GM12891 (cell line): ENCODE measurements around the gene RAPGEF2.

Experiments
- DNase-seq: peaks from one replicate; pipeline ENCODE4 v3.0.0; 2011; ENCODE audit warnings: low spot score; ENCODE audit not compliant: insufficient read length
- FAIRE-seq: peaks from 2 replicates; lab custom pipeline; 2011; peaks lifted over from hg19 to GRCh38; lab: Jason Lieb, UNC
- PAX5 ChIP-seq: IDR thresholded peaks from 2 replicates; pipeline ENCODE4 v1.6.1; 2011; ENCODE audit warnings: low read length, moderate library complexity, mild to moderate bottlenecking; ENCODE audit not compliant: insufficient read depth, severe bottlenecking
- POLR2A ChIP-seq: IDR thresholded peaks from 2 replicates; pipeline ENCODE4 v1.6.1; 2011; ENCODE audit warnings: low read depth, low read length, control low read depth
- POLR2AphosphoS5 ChIP-seq: IDR thresholded peaks from 2 replicates; pipeline ENCODE4 v1.6.1; 2011; ENCODE audit warnings: low read depth, low read length, control low read depth
- POU2F2 ChIP-seq: IDR thresholded peaks from 2 replicates; pipeline ENCODE4 v1.6.1; 2011; ENCODE audit warnings: low read depth, mild to moderate bottlenecking, control low read depth, low read length, moderate library complexity
- SPI1 ChIP-seq: IDR thresholded peaks from 2 replicates; pipeline ENCODE4 v1.6.1; 2011; ENCODE audit warnings: low read depth, low read length, control low read depth
- TAF1 ChIP-seq: IDR thresholded peaks from 2 replicates; pipeline ENCODE4 v1.6.1; 2011; ENCODE audit warnings: low read depth, low read length, control low read depth

The RAPGEF2 gene

GRCh38 chr4:159291176-159291575 lies 188.3 kb downstream of the RAPGEF2 start:
- DNase-seq (no peak), FAIRE-seq (no peak)
- no peak for TF ChIP-seq POU2F2
- no peak for TF ChIP-seq TAF1
- no peak for TF ChIP-seq POLR2A

DNA sequence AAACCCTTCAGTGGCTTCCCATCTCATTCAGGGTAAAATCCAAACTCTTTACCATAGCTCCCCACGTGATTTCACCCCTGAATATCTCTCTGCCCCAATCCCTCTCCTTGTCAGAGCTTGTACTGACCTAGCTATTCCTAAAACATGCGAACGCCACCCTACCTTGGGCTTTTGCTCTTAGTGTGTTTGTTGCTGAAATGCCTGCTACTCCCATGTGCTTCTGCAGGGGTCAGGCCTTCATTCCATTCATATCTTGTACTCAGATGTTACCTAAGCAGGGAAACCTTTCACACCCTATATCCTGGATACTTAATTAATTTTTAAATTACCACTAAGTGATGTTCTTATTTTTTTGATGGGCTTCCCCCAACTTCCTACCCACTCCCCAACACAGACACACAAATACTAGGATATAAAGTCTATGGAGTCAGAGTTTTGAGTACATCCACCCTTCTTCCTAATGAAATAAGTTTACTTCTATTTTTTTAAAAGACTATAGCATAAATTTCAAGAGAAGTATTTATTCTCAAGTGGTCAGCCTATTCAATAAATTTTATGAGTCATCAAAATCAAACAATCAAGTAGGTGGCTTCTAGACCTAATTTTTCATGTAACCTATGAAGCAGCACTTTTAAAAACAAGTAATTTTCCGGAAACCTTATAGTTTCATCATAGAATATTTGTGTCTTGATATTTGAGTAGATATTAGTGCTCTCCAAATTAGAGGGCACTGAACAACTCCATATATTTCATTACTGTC lies 189.4 kb downstream of the RAPGEF2 start:
- TF ChIP-seq POLR2A (no peak), POU2F2 (no peak)
- FAIRE-seq (no peak), DNase-seq (no peak)

- DNase-seq (no peak), FAIRE-seq (no peak)
- no peak for TF ChIP-seq TAF1
- no peak for TF ChIP-seq SPI1
- no peak for TF ChIP-seq PAX5
- TF ChIP-seq POLR2A = no peak
- no peak for TF ChIP-seq POU2F2
- TF ChIP-seq POLR2AphosphoS5 = no peak
Measured at GRCh38 chr4:159293811-159294515, 191.1 kb downstream of the RAPGEF2 start.

GRCh38 chr4:159296061-159296460 lies 193.2 kb downstream of the RAPGEF2 start:
- FAIRE-seq = no peak
- TF ChIP-seq POU2F2 (no peak), SPI1 (no peak), TAF1 (no peak), POLR2AphosphoS5 (no peak), POLR2A (no peak), PAX5 (no peak)
- no peak for DNase-seq

DNA sequence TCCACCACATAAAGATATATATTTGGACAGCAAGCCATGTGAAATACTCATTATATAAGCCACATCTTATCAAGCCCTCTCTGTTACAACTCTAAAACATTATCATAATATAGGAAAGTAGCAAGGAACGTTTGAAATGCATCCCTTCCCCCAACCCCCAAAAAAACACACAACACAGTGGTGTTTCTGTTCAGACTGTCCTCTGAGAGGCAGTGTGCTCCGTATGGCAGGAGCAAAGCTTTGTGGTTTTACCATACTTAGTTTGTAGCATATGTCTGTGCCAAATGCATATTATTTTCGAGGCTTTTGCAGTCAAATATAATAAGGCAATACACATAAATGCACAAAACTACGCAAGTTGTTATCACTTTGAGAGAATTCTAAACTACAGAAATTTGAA lies 194.2 kb downstream of the RAPGEF2 start:
- no peak for DNase-seq
- no peak for FAIRE-seq
- TF ChIP-seq PAX5 (no peak), TAF1 (no peak), POLR2A (no peak), SPI1 (no peak), POU2F2 (no peak), POLR2AphosphoS5 (no peak)

DNA sequence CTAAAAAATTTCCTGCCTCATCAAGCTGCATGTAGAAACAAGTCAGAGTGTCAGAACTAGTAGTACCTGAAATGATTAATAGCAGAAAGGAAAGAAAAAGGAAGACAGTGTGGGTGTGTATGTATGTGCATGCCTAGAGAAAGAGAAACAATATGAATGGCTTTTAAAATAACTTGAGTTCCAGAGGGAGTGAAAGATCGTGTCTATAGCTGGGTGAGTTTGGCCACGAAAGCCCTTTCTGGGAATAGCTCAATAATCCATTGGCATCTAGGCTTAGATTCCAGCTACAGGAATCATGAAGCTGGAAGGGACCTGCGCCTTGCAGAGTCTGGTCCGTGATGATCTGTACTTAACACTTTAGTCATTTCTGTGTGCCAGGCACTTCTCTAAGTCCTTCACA lies 195.6 kb downstream of the RAPGEF2 start:
- TF ChIP-seq POU2F2 (no peak), POLR2AphosphoS5 (no peak), PAX5 (no peak), TAF1 (no peak), POLR2A (no peak), SPI1 (no peak)
- no peak for DNase-seq
- no peak for FAIRE-seq

DNA sequence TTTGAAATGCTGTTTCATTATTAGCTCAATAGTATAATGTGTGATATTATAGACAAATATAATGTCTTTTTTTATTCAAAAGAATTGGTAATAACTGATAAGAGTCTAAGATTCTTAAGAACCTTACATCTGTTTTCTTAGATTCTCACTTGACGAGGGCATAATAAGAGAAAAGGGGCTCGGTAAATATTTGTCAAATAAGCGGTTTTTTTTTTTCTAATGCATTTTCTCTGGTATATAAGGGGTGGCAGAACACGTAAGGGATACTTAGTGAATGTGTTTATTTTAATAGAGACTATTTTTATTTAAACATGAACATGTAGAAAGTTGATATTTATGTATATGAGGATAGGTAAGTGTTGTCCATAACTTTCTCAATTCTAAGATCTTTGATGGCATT lies 200.6 kb downstream of the RAPGEF2 start:
- no peak for FAIRE-seq
- DNase-seq = no peak
- TF ChIP-seq TAF1 (no peak), POLR2A (no peak), SPI1 (no peak)

DNA sequence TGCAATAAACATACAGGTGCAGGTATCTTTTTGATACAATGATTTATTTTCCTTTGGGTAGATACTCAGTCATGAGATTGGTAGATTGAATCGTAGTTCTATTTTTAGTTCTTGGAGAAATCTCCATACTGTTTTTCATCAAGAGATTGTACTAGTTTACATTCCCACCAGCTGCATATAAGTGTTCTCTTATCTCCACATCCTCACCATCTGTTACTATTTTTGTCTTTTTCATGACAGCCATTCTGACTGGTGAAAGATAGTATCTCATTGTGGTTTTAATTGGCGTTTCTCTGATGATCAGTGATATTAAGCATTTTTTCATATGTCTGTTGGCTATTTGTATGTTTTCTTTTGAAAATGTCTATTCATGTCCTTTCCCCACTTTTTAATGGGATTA lies 202.2 kb downstream of the RAPGEF2 start:
- TF ChIP-seq POLR2AphosphoS5 = no peak
- no peak for TF ChIP-seq POU2F2
- TF ChIP-seq SPI1 = no peak
- TF ChIP-seq TAF1 = no peak
- TF ChIP-seq POLR2A = no peak
- no peak for TF ChIP-seq PAX5
- DNase-seq = no peak
- no peak for FAIRE-seq

- TF ChIP-seq POU2F2 (no peak), SPI1 (no peak), POLR2AphosphoS5 (no peak), POLR2A (no peak), TAF1 (no peak), PAX5 (no peak)
- FAIRE-seq (no peak), DNase-seq (no peak)
Measured at GRCh38 chr4:159307929-159308328, 205.1 kb downstream of the RAPGEF2 start.

GRCh38 chr4:159308566-159309340 lies 205.9 kb downstream of the RAPGEF2 start:
- DNase-seq (no peak), FAIRE-seq (no peak)
- TF ChIP-seq POLR2AphosphoS5 (no peak), POLR2A (no peak), SPI1 (no peak), POU2F2 (no peak)
